Spleen (tissue), 11 donors: ENCODE results near the gene CEMIP2. TPM values are rescaled to one million over a fixed set of nuclear protein-coding genes. Genes with fewer than 3 reads are reported as not detected.
A peak's percentile ranks its signal among the peaks of the same experiment; 100 is the strongest.

Experiments used
- DNase-seq: peaks from one replicate; pipeline ENCODE4 v3.0.0-alpha.2; 2020
- H3K27ac ChIP-seq, 8 donors: fragments of 200-600 bp; sonication (generic) in 7 of 8; 1 replicate in 4 of 8; 2 replicates in 4 of 8; pipeline versions ENCODE4 v1.5.0 to v1.8.0; 2016 to 2021; ENCODE audit warnings: inconsistent platforms in 4 of 8, mild to moderate bottlenecking in 4 of 8, moderate library complexity in 1 of 8
- H3K27me3 ChIP-seq, 7 donors: fragments of 200-600 bp; sonication (generic) in 6 of 7; replicated peaks in 1 of 7; 1 replicate in 4 of 7; 2 replicates in 3 of 7; pipeline versions ENCODE4 v1.5.0 to v1.8.0; 2016 to 2021; ENCODE audit warnings: inconsistent platforms in 3 of 7, mild to moderate bottlenecking in 1 of 7
- H3K36me3 ChIP-seq, 6 donors: fragments of 200-600 bp; sonication (generic) in 5 of 6; 1 replicate in 4 of 6; 2 replicates in 2 of 6; pipeline versions ENCODE4 v1.5.0 to v1.8.0; 2016 to 2021; ENCODE audit warnings: inconsistent platforms in 2 of 6
- H3K4me1 ChIP-seq, 6 donors: fragments of 200-600 bp; sonication (generic) in 5 of 6; 1 replicate in 3 of 6; 2 replicates in 3 of 6; pipeline versions ENCODE4 v1.5.0 to v1.8.0; 2016 to 2021; ENCODE audit warnings: inconsistent platforms in 3 of 6
- H3K4me3 ChIP-seq, 8 donors: fragments of 200-600 bp; sonication (generic) in 7 of 8; 1 replicate in 4 of 8; 2 replicates in 4 of 8; pipeline versions ENCODE4 v1.5.0 to v1.8.0; 2016 to 2021; ENCODE audit warnings: inconsistent platforms in 4 of 8, mild to moderate bottlenecking in 4 of 8, moderate library complexity in 2 of 8
- H3K9me3 ChIP-seq, 8 donors: fragments of 200-600 bp; sonication (generic) in 7 of 8; 1 replicate in 4 of 8; 2 replicates in 4 of 8; pipeline versions ENCODE4 v1.5.0 to v1.8.0; 2016 to 2021; ENCODE audit warnings: inconsistent platforms in 4 of 8
- POLR2A ChIP-seq, 3 donors: fragments of 450-650 bp; IDR thresholded peaks; one replicate each; pipeline ENCODE4 v1.5.1; 2017; ENCODE audit warnings: antibody characterized with exemption in 3 of 3, mild to moderate bottlenecking in 1 of 3
- POLR2AphosphoS5 ChIP-seq, 3 donors: sonication (generic); formaldehyde crosslinking; IDR thresholded peaks; one replicate each; pipeline ENCODE4 v1.5.1; 2017; ENCODE audit warnings: antibody characterized with exemption in 3 of 3
- WGBS, 5 donors: extraction: QIAGEN DNeasy Blood & Tissue Kit in 3 of 5; methylation state at CpG; one replicate each; pipeline versions ENCODE4 v1.1.5 to v1.1.7; 2013 to 2018; 5-methylcytosine and 5-hydroxymethylcytosine counted together
- intact Hi-C: fragments of 100-400 bp; cut with DNase I; formaldehyde crosslinking; loops from one replicate; pipeline ENCODE4 v1.15.0; 2023; ENCODE audit warnings: low total_unique reads
- polyA plus RNA-seq, 3 donors: library from polyadenylated mRNA; stranded (reverse); fragments of 200-250 nt; gene quantifications; one replicate each; pipeline ENCODE4 v1.2.1, GENCODE V29; 2013
- total RNA-seq, 7 donors: library from RNA; depleted of rRNA in 3 of 7; stranded (reverse); fragments of >200 nt in 3 of 7; fragmentation: NEBNext Ultra II Directional in 4 of 7; extraction: Animal tissue kit (Norgen Biotek cat#: 25700) in 4 of 7; gene quantifications; one replicate each; pipeline versions ENCODE4 v1.1.0 to v1.2.1, GENCODE V29; 2016 to 2021
- TF ChIP-seq, protein P1 (sequence below), 11 experiments: fragments of 200-600 bp in 7 of 11; fragments of 450-650 bp in 4 of 11; sonication (generic) in 4 of 11; IDR thresholded peaks in 8 of 11; conservative IDR thresholded peaks in 3 of 11; 1 replicate in 7 of 11; 2 replicates in 4 of 11; pipeline versions ENCODE4 v1.4.0 to v1.8.0; 2016 to 2021; ENCODE audit warnings: antibody characterized with exemption in 11 of 11, inconsistent platforms in 4 of 11, mild to moderate bottlenecking in 1 of 11
- donor health status: healthy with polysubstance abuse.
- donor health status: DM: no; HTN: no; CAD: no; lungs with moderate emphysema.
- donor health status: DM: no; HTN: no; CAD: no.
- donor health status: Bipolar disorder and iron deficiency.
- donor health status: healthy.
- donor health status: DM: no; HTN: no; CAD: no.
- donor health status: DM: yes; HTN: yes; CAD: no.

The CEMIP2 gene
- total and polyA plus RNA-seq, 10 donors, result 14.2 to 175 (median 86.1) TPM

DNA sequence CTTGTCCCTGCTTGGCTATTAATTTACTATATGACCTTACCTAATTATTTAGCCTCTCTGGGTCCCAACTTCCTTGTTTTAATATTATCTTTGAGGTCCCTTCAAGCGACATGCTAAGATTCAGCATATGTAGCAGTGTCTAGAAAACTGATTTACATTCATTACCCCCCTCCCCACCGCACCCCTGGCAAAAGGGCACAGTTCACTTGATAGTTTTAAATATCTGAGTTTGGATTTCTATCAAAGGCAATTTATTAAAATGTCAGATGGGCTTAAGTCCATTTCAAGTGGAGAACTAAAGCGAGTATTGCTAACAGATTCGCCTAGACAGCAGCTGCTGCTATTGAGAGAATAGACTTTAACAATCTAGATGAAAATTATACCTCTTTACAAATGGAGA is 3.9 kb downstream of the CEMIP2 start:
- H3K4me3 ChIP-seq, result peak overlapping the region in 1 of 8 donors; percentile 75
- no peak for DNase-seq
- H3K4me1 ChIP-seq, result peaks cover 33 to 90% (median 78%) of the 10 kb centered on the region in 6 donors
- H3K9me3 ChIP-seq, result no peaks in the 10 kb centered on the region
- peaks cover 0 to 3% (median 0%) of the 10 kb centered on the region in 7 donors for H3K27me3 ChIP-seq
- intact Hi-C loops, result loop anchor here (10.0 kb wide), 1 partner anchor 50 kb away; no protein-coding TSS in a partner anchor
- WGBS, 5 donors, result 65 to 76% (median 73%) methylated on average over 4 of the region's 4 CpGs
- TF ChIP-seq POLR2AphosphoS5 (IDR thresholded peaks at IDR 0.05), result no peak
- peaks cover 0 to under 1% (median 0%) of the 10 kb centered on the region in 6 donors for H3K36me3 ChIP-seq
- peak overlapping the region in 4 of 8 donors; percentile 1 to 99 (median 19) for H3K27ac ChIP-seq

DNA sequence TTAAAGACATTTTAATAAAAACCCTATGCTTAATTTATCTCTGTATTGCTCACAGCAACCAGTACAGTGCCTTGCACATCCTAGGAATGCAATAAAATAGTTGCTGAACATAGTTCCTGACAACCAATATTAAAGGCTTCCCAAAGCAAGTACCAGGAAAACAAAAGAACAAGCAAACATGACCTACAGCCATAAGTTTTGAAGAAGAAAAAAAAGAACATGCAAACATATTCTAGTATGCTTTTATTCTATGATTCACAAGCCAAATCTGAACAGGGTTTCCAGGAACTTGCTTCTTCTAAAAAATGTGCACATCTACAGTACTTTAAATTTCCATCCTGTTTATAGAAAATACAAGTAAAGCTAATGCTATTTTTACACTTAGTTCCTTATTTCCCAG is 4.5 kb downstream of the CEMIP2 start:
- no peak for DNase-seq
- H3K36me3 ChIP-seq, result peaks cover 0 to 6% (median 0%) of the 10 kb centered on the region in 6 donors
- intact Hi-C loops, result loop anchor here (10.0 kb wide), 1 partner anchor 49 kb away; no protein-coding TSS in a partner anchor
- H3K4me3 ChIP-seq, result peak overlapping the region in 1 of 8 donors; percentile 75
- H3K27me3 ChIP-seq, result no peaks in the 10 kb centered on the region
- TF ChIP-seq POLR2A (IDR thresholded peaks at IDR 0.05) (no peak), POLR2AphosphoS5 (IDR thresholded peaks at IDR 0.05) (no peak)
- TF ChIP-seq, protein P1, sequence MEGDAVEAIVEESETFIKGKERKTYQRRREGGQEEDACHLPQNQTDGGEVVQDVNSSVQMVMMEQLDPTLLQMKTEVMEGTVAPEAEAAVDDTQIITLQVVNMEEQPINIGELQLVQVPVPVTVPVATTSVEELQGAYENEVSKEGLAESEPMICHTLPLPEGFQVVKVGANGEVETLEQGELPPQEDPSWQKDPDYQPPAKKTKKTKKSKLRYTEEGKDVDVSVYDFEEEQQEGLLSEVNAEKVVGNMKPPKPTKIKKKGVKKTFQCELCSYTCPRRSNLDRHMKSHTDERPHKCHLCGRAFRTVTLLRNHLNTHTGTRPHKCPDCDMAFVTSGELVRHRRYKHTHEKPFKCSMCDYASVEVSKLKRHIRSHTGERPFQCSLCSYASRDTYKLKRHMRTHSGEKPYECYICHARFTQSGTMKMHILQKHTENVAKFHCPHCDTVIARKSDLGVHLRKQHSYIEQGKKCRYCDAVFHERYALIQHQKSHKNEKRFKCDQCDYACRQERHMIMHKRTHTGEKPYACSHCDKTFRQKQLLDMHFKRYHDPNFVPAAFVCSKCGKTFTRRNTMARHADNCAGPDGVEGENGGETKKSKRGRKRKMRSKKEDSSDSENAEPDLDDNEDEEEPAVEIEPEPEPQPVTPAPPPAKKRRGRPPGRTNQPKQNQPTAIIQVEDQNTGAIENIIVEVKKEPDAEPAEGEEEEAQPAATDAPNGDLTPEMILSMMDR (IDR thresholded peaks at IDR 0.05 in 8 of 11, conservative IDR thresholded peaks at IDR 0.05 in 3 of 11), result no peak
- H3K4me1 ChIP-seq, result peaks cover 33 to 90% (median 79%) of the 10 kb centered on the region in 6 donors
- no peaks in the 10 kb centered on the region for H3K9me3 ChIP-seq
- H3K27ac ChIP-seq, result peak overlapping the region in 2 of 8 donors; percentile 25 to 99

DNA sequence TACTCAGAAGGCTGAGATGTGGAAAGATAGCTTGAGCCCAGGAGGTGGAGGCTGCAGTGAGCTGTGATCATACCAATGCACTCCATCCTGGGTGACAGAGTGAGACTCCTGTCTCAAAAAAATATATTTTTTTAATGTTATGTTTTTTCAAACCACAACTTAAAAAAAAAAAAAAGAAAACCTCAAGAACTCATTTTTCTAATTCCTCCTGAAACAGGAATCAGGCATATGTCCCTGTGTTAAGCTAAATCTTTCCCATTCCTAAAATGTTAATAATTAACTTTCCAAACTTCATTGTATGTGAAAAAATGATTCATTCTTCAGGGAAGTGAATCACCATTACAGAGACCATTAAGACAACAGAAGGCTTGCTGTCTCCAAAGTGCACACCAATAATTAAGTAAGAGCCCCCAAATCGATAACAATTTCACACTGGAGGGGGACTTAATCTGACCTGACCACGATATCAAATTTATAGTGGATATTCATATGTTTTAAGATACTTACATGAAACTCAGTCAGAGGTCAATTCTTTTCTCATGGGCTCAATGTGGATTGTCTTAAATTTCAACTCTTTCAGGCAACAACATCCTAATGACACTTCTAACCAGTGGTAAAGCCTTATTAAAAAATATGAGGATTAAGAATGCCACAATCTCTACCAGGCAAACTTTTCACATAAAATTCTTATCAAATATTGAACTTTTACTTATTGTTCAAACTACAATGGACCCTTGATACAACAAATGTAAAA is 5.2 kb downstream of the CEMIP2 start:
- intact Hi-C loops, result loop anchor here (10.0 kb wide), 1 partner anchor 48 kb away; no protein-coding TSS in a partner anchor
- no peak for DNase-seq
- TF ChIP-seq POLR2AphosphoS5 (IDR thresholded peaks at IDR 0.05), result no peak
- Histone ChIP-seq H3K36me3 (peaks cover 0 to 13% (median 0%) of the 10 kb centered on the region in 6 donors), H3K4me3 (no peak overlapping the region), H3K27ac (peak overlapping the region in 1 of 8 donors; percentile 14), H3K9me3 (no peaks in the 10 kb centered on the region), H3K4me1 (peaks cover 33 to 98% (median 86%) of the 10 kb centered on the region in 6 donors), H3K27me3 (no peaks in the 10 kb centered on the region)
- 72 to 96% (median 92%) methylated on average over 2 of the region's 2 CpGs for WGBS, 5 donors

DNA sequence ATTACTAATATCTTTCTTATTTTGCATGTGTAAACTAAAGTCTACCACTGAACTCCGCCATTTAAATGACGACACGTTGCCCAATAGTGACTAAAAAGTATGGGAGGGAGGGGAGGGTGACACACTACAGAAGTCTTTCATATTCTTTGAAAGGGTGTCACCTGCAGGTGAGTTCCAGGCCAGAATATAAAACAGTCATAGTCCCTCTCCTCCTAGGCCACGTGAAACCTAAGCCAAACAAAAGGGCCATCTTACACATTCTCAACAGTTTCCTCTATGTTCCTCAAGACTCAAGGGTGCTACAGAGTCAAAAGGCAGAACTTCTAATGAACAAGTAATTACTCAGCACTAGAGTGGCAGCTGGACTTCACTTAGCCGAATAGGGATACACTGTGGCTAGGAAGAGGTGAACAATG is 6.4 kb downstream of the CEMIP2 start:
- no peaks in the 10 kb centered on the region for H3K9me3 ChIP-seq
- H3K4me1 ChIP-seq, result peaks cover 29 to 100% (median 90%) of the 10 kb centered on the region in 6 donors
- no peak overlapping the region for H3K4me3 ChIP-seq
- TF ChIP-seq, protein P1 (IDR thresholded peaks at IDR 0.05 in 8 of 11, conservative IDR thresholded peaks at IDR 0.05 in 3 of 11), result no peak
- TF ChIP-seq POLR2A (IDR thresholded peaks at IDR 0.05), result no peak
- TF ChIP-seq POLR2AphosphoS5 (IDR thresholded peaks at IDR 0.05), result no peak
- intact Hi-C loops, result loop anchor here (10.0 kb wide), 1 partner anchor 47 kb away; no protein-coding TSS in a partner anchor
- no peak for DNase-seq
- H3K36me3 ChIP-seq, result peaks cover 0 to 14% (median 0%) of the 10 kb centered on the region in 6 donors
- WGBS, 5 donors, result 81 to 89% (median 83%) methylated on average over 5 of the region's 5 CpGs
- H3K27ac ChIP-seq, result no peak overlapping the region
- H3K27me3 ChIP-seq, result no peaks in the 10 kb centered on the region

- Histone ChIP-seq H3K36me3 (peaks cover 0 to 14% (median 0%) of the 10 kb centered on the region in 6 donors), H3K27ac (no peak overlapping the region), H3K4me1 (peaks cover 21 to 100% (median 83%) of the 10 kb centered on the region in 6 donors), H3K9me3 (no peaks in the 10 kb centered on the region), H3K4me3 (no peak overlapping the region), H3K27me3 (no peaks in the 10 kb centered on the region)
- no peak for DNase-seq
- 83 to 91% (median 89%) methylated on average over 5 of the region's 5 CpGs for WGBS, 5 donors
- TF ChIP-seq, protein P1 (IDR thresholded peaks at IDR 0.05 in 8 of 11, conservative IDR thresholded peaks at IDR 0.05 in 3 of 11), result no peak
- no peak for TF ChIP-seq POLR2A (IDR thresholded peaks at IDR 0.05)
- peak in 1 of 3 donors; percentile 17 for TF ChIP-seq POLR2AphosphoS5 (IDR thresholded peaks at IDR 0.05)
- intact Hi-C loops, result loop anchor here (10.0 kb wide), 1 partner anchor 46 kb away; no protein-coding TSS in a partner anchor
Observed at GRCh38 chr9:71760901-71761300, 7.4 kb downstream of the CEMIP2 start.
